ENCODE results near the gene EPRS1.
"Not testable (repeated sequence)": the region's sequence is repeated elsewhere in the genome, so short reads cannot be mapped to it uniquely, and the experiment has no call there.

The EPRS1 gene

GRCh38 chr1:220046052-220046930 is at the start of gene EPRS1:
TSS of gene EPRS1 (minus strand) at chr1:220046505. CDS start at chr1:220046388, 117 bp downstream.
- DNase-seq = peak; percentile 98

DNA sequence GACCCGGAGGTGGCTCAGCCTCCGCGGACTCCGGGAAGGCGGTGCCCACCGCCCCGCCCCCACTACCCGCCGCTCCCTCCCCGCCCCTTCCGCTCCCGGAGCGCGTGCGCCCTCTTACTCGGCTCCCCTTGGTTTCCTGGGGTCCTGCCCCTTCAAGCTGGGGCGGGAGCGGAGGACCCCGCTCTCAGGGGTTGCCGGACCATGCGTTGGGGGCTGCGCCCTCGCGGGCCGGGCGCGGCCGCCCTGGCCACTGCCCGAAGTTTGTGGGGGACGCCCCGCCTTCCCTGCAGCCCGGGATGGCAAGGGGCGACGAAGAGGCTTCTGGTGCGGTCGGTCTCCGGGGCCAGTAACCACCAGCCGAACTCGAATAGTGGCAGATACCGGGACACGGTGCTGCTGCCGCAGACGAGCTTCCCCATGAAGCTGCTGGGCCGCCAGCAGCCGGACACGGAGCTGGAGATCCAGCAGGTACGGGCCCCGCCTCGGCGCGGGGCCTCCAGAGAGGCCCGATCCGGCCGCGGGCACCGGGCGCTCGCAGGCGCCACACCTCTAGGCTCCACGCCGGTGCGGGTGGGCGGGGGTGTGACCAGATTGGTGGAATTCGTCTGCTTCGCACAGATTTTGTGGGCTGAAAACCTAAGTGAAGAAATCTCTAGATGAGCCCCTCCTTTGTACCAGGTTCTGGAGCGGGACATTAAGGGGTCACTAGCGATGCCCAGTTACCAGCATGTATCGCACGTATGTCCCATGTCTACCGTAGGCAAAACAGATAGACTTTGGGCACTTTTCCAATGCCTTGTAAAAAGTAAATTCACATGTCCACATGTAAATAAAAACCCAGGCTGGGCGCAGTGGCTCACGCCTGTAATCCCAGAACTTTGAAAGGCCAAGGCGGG is 48.0 kb upstream of the EPRS1 start, which contains the start of gene IARS2:
Gene IARS2 (plus strand): TSS at position 117 of the 896 bp plus-strand sequence. CDS start 85 bp downstream, at position 202.
- peak; percentile 87 for DNase-seq

GRCh38 chr1:220093361-220094015 is 47.2 kb upstream of the EPRS1 start:
- DNase-seq = no peak

- DNase-seq = no peak
Observed at GRCh38 chr1:220092694-220093093, 46.4 kb upstream of the EPRS1 start.

DNA sequence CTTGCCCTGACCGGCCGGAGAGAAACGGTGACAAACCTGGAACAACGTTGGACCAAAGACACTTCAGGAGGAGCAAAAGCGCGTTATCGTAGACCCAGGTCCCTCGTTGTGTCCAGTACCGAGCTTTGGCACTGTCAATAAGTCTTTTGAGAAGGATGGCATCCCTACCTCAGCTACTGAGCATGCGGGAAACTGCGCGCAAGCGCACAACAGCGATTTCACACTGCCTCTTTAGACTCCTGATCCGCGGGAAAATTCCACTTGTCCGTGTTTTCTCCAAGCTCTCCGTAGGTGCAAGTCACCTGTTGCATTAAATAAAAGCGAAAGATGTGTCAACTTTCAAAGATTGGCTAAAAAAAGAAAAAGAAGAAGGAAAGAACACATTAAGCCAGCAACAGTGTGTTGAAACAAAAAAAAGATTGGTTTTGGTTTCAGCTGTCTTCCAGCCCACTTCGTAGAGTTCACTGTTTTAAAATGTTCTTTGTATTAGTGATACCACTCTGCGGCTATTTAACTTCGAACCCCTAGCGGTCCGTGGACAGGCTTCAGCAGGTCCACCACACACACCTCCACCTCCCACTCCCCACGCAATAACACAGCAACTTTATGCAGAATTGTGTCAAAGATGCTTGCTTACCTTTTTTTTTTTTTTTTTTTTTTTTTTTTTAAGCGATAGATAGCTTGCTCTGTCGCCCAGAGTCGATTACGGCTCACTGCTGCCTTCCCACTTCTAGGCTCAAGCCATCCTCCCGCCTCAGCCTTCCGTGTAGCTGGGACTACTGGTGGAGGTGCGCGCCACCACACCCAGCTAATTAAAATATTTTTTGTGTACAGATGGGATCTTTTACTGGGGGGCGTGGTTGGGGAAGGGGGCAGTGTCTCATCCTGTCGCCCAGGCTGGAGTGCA is 43.6 kb upstream of the EPRS1 start, which contains the start of gene BPNT1:
Gene BPNT1 (minus strand): TSS at position 139 of the 907 bp plus-strand sequence. CDS start 9,942 bp downstream, outside the sequence.
- DNase-seq = peak; percentile 95

DNA sequence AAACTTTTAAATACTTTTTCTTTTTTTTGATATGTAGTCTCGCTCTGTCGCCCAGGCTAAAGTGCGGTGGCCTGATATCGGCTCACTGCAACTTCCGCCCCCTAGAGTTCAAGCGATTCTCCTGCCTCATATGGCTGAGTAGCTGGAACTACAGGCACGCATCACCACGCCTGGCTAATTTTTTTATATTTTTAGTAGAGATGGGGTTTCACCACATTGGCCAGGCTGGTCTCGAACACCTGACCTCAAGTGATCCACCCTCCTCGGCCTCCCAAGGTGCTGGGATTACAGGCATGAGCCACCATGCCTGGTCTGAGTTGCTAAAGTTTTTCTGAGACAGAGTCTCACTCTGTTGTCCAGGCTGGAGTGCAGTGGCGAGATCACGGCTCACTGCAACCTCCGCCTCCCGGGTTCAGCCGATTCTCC is 40.0 kb upstream of the EPRS1 start:
- DNase-seq = not testable (repeated sequence)

DNA sequence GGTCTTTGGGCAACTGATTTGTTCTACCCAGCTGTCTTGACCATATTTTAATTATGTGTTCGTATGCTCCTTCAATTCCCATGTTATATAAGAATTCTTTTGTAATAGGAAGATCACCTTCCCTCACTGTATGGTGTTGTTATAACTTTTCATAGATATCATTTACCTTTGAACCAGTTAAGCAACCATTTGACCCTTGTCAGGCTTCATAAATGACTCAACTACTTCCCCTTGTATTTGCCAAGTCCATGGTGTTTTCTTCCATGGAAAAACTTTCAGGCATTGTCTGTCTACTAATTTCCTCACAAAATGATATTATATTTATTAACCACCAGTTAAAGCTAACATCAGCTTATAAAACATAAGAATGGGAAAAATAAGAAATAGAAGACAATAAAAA is 38.2 kb upstream of the EPRS1 start:
- DNase-seq = peak; percentile 34

GRCh38 chr1:220077887-220078286 is 31.6 kb upstream of the EPRS1 start:
- no peak for DNase-seq

DNA sequence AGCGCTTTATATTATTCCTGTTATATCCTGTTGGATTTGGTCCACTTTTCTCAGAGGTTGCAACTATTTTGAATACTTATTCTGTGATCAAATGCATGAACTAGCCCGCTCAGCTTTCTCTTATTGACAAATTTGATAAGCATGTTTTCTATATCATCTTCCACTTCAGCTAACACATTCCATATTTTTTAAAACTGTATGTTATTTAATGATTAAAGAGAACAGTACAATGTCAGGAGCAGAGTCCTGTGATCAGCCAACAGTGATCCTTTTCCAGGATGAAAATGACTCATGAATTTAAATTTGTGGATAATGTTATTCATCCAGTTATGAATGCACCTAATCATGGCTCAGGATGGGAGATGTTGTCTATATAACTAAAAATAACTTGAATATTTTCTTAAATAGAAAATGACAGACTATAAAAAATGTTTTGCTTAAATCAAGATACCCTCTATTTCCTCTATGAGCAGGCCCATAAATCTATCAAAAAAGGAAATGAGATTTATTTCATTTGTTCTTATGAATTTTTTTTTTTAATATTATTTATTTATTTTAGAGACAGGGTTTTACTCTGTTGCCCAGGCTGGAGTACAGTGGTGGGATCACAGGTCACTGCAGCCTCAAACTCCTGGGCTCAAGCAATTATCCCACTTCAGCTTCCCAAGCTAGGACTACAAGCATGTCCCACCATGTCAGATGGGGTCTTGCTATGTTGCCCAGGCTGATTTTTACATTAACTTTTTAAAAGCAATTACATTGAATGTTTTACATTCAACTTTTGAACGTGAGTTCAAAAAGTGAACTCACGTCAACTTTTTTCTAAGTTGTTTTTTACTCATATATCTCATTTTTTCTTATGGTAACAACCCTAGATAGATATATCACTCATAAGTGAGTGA is 30.8 kb upstream of the EPRS1 start:
- no peak for DNase-seq

- no peak for DNase-seq
Observed at GRCh38 chr1:220067269-220068204, 21.2 kb upstream of the EPRS1 start.

- no peak for DNase-seq
Observed at GRCh38 chr1:220062629-220063028, 16.3 kb upstream of the EPRS1 start.

DNA sequence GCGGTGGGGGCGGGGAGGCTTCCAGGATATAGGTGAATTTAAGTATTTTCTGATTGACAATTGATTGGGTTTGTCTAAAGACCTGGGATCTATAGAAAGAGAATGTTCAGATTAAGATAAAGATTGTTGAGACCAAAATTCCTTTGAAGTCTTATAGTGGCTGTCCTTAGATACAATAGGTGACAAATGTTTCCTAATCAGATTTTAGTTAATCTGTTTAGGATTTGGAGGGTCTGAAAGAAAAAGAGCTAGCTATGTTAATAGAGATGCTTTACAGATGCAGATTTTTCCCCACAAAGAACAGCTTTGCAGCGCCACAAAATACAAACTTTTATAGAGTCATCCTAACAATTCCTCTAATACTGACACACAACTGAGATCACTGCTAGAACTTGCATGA is 14.6 kb upstream of the EPRS1 start:
- DNase-seq = no peak

DNA sequence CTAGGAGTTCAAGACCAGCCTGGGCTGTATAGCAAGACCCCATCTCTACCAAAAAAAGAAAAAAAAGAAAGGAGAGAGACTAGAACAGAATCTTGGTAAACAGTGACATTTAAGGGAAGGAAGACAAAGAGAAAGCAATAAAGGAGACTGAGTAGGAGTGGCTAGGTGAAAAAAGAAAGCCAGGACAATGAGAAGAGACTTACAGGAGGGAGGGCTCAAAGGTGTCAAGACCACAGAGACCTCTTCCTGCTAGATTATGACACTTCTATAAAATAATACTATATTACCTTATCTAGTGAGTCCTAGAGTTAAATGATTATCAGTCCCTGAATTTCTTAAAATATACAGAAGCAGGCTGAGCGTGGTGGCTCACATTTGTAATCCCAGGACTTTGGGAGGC is 10.1 kb upstream of the EPRS1 start:
- no peak for DNase-seq

DNA sequence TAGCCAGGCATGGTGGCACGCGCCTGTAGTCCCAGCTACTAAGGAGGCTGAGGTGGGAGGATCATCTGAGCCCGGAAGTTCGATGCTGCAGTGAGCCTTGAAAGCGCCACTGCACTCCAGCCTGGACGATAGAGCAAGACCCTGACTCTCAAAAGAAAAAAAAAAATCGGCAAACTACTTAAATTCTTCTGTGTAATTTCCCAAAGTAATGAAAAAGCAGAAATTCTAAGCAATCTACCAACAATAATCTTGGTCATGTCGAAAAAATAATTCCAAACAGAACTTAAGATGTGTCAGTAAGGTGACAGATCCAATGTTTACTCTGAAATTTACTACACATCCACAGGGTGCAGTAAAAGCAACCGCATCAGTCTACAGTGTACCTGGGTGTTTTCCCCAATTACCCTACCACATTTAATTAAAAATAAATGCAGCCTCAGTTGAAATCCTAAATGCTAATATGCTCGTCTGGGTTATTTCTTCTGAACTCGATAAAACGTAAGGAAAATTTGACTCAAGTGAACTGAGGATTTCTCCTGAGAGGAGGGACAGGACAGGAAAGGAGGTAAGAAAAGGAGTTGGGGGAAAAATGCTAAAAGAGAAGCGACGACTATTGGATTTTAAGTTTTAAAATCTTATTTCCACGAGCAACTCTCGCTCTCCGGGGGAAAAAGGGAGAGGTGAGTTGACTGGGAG is 801 bp downstream of the EPRS1 start:
- DNase-seq = no peak

DNA sequence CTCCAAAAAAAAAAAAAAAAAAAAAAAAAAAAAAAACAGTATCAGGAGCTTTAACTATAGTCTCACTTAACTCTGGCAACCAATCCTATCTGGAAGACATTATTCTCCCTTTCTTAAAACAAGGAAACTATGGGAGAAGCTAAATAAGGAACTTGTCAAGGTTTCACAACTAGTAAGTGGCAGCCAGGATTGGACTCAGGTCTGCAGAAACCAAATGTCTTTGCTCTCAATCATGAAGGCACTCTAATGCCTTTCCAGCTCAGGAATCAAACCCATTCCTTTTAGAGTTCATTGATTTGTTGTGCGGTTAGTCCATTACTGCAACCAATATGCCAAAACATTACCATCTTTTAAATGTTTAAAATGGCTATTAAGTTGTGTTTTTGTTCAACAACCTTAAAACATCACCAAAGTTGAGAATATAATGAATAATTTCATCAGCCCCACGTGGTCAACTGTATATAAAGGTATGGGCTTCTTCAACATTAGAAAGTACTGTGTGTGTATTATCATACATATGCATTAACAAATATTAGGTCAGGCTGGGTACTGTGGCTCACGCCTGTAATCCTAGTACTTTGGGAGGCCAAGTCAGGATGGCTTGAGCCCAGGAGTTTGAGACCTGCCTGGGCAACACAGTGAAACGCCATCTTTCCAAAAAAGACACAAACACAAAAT is 1.5 kb downstream of the EPRS1 start:
- peak; percentile 57 for DNase-seq

DNA sequence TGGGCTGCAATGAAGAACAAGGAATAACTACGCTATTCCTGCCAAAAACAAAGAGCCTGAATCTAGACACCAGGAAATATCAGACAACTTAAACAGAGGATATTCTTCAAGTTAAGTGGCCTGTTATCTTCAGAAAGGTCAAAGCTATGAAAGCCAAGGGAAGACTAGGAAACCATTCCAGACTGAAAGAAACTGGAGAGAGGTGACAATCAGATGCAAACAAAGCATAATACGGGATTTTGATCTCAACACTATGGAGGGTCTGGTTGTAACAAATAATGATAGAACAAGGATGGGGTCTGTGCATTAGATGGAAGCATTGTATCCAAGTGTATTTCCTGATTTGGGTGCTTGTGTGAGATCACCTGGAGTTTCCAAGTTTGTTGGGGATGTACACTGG is 2.7 kb downstream of the EPRS1 start:
- DNase-seq = no peak

- no peak for DNase-seq
Observed at GRCh38 chr1:220040028-220040596, 6.2 kb downstream of the EPRS1 start.

DNA sequence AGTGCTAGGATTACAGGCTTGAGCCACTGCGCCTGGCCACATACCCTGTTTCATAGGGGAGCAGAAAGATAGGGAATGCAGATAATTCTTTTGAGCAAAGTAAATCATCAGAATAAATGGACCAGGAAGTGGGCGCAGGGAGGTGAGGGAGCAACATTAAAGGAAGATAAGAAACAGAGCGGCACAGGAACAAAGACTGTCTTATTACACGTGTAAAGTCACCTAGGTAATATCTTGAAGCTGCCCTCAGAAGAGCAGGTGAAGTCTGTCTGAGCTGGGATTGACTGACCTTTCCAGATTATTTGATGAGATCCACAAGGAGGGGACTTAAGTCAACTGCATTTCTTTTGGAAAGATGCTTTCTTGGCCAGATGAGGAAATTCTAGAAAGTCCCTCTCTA is 7.7 kb downstream of the EPRS1 start:
- DNase-seq = no peak
